ENCODE results near the gene MIER1.
"Not testable (repeated sequence)": the region's sequence is repeated elsewhere in the genome, so short reads cannot be mapped to it uniquely, and the experiment has no call there.

MIER1 gene

DNA sequence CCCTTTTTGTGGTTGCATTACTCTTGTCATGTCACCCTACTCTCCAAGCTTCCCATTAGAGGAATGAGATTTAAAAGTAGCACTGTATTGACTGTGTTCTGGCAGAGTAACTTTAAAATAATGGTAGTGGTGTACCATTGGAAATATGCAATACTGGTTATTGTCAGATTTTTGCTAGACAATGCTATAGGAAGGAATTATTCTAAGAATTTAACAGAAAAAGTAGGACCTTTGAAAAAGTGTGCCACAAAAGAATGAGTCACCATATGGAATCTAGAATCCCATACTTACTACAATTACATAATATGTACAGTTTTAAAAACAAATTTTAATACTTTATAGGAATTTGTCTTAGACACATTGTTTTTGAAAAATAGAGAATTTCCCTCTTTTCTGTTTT is 13.8 kb downstream of the MIER1 start:
- DNase-seq (ENCODE audit: low read depth) = no peak

DNA sequence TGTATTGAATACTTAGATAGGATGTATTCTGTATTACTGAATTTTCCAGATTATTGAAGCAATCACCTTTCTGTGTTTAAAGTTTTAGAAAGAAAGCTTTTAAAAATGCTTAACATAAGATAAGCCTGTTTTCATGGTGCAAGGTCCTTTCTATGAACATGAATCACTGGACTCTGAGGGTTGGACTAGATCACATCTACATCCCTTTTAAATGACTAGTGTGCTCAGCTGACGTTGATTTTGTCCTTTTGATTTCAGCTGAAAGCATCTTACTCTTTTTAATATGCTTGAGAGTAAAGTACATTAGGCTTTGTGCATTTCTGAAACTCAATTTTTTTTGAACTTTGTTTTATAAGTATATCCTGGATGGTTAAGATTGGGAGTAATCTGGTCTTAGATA is 16.2 kb downstream of the MIER1 start:
- DNase-seq (ENCODE audit: low read depth) = no peak

GRCh38 chr1:66943361-66943969 is 18.7 kb downstream of the MIER1 start:
- DNase-seq (ENCODE audit: low read depth) = no peak

GRCh38 chr1:66944330-66945274 is 19.8 kb downstream of the MIER1 start:
- DNase-seq (ENCODE audit: low read depth) = no peak

DNA sequence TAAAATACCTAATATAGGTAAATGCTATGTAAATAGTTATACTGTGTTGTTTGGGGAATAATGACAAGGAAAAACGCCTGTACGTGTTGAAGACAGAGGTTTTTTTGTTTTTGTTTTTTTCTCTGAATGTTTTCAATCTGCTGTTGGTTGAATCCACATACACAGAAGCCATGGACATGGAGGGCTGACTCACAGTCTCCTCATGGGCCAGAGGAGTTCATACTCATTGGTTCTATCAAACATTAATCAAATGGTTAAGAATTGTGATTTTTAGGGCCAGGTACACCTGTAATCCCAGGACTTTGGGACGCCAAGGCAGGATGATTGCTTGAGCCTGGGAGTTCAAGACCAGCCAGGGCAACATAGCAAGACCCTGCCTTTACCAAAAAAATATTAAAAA is 20.5 kb downstream of the MIER1 start:
- DNase-seq (ENCODE audit: low read depth) = no peak

GRCh38 chr1:66947267-66947666 is 22.5 kb downstream of the MIER1 start:
- no peak for DNase-seq (ENCODE audit: low read depth)

GRCh38 chr1:66951513-66951912 is 26.7 kb downstream of the MIER1 start:
- no peak for DNase-seq (ENCODE audit: low read depth)

- DNase-seq (ENCODE audit: low read depth) = no peak
These were observed 29.4 kb downstream of the MIER1 start for GRCh38 chr1:66954208-66954607.

DNA sequence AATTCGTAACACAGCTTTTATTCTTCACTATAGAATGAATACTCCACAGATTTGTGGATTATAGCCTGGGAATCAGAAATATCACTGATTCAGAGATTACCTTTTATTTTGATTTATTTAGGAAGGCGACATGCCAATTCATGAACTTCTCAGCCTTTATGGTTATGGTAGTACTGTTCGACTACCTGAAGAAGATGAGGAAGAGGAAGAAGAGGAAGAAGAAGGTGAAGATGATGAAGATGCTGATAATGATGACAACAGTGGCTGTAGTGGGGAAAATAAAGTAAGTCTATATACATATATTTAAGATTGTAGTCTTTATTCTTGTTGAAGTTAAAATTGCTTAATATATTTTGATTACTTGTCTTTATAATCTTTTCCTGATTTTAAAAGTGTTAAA is 33.1 kb downstream of the MIER1 start:
- no peak for DNase-seq (ENCODE audit: low read depth)

DNA sequence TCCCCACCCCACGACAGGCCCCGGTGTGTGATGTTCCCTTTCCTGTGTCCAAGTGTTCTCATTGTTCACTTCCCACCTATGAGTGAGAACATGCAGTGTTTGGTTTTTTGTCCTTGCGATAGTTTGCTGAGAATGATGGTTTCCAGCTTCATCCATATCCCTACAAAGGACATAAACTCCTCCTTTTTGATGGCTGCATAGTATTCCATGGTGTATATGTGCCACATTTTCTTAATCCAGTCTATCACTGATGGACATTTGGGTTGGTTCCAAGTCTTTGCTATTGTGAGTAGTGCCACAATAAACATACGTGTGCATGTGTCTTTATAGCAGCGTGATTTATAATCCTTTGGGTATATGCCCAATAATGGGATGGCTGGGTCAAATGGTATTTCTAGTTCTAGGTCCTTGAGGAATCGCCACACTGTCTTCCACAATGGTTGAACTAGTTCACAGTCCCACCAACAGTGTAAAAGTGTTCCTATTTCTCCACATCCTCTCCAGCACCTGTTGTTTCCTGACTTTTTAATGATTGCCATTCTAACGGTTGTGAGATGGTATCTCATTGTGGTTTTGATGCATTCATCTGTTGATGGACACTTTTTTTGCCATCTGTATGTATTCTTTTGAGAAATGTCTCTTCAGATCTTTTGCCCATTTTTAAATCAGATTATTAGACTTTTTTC is 41.5 kb downstream of the MIER1 start:
- DNase-seq (ENCODE audit: low read depth) = not testable (repeated sequence)

GRCh38 chr1:66968574-66968973 is 43.8 kb downstream of the MIER1 start:
- no peak for DNase-seq (ENCODE audit: low read depth)

DNA sequence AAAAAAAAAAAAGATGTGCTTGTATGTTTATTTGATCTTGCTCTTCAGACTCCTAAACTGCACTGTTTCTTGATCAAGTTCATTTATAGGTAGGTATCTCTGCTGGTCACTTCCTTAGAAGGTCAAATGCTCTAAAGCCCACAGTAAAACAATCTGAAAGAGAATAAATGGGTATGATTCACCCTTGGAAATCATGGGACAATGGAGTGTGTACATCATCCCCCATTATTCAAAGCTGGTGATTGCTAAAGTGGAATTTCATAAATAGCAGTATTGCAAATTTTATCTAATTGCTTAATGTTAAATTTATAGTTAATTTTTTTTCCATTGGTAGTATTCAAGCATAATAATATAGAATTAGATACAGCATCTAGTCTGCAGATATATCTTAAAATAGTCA is 53.4 kb downstream of the MIER1 start:
- no peak for DNase-seq (ENCODE audit: low read depth)

GRCh38 chr1:66979621-66980020 is 54.8 kb downstream of the MIER1 start:
- not testable (repeated sequence) for DNase-seq (ENCODE audit: low read depth)

DNA sequence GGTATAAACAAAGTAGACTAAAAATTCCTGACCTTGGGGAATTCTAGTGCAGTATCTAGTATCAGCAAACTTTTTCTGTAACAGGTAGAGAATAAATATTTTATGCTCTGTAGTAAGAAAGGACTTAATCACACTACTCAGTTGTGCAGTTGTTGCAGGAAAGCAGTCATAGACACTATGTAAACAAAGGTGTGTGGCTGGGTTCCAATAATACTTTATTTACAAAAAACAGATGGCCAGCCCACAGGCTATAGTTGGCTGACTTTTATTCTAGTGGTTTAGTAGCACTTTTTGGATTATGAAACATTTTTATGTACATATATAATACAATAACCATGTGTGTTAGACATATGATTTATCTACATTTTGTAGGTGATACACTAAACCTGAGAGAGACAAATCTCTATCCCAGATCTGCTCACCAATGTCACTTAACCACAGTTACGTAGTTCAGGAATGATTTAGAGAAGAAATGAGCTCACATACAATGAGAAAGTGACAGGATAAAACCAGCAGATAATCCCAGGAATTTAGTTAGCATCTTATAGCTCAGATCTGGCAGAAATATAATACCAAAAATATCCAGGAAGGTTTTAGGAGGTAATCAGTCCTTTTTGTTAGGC is 56.1 kb downstream of the MIER1 start:
- no peak for DNase-seq (ENCODE audit: low read depth)

- DNase-seq (ENCODE audit: low read depth) = peak; percentile 44
These were observed 56.9 kb downstream of the MIER1 start for GRCh38 chr1:66981679-66982078.

DNA sequence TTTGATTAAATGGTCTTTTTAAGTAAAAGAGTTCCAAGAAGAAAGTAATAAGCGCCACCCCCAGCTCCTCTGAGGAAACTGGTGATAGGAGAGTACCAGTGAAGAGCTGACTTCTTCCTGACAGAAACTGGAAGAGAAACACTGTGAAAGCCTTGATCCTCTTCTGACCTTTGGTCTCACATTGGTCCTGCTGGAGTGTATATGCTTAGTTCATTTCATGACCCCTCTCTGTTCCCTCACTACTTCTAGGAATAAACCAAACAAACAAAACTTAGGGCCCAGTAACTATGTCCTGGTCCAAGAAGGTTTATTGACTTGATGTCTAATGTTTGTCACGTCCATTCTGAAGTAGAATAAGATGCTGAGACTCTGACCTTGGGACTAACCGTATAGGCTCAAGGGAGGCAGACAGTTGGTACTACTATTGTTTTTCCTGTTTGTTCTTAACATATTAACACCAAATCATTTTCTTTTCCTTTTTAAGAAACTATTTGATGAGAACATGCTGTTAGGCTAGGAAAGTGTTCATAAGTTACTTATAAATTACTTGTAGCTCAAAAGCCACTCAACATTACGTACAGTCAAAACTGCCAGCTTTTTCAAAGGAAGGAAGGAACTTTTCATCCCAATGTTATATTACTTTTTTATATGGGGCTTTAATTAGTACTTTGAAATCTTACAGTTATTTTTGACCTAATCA is 57.9 kb downstream of the MIER1 start:
- no peak for DNase-seq (ENCODE audit: low read depth)

DNA sequence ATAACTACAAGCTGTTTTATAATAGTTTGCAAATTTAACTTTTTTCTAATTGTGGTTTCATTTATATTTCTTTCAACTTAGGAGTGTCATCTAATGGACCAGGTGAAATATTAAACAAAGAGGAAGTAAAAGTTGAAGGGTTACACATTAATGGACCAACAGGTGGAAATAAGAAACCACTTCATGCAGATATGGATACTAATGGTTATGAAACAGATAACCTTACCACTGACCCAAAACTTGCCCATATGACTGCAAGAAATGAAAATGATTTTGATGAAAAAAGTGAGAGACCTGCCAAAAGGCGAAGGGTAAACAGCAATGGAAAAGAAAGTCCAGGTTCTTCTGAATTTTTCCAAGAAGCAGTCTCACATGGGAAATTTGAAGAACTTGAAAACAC is 59.7 kb downstream of the MIER1 start:
- DNase-seq (ENCODE audit: low read depth) = no peak

DNA sequence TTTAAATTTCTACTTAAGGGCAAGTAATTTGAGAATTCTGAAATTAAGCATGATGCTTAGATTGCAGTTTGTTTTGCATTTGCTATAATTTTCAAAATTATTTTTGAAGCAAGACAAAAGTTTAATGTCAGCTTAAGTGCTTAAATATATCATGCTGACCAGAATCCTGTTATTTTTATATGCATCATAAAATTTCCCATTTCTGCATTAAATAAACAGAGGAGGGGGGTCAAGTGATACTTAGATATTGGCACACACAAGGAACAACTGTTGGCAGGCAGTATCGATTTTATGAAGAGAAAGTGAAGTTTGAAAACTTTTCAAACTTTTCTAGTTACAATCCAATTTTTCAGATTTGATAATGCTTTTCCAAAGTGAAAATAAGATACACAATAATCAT is 61.0 kb downstream of the MIER1 start:
- DNase-seq (ENCODE audit: low read depth) = no peak

DNA sequence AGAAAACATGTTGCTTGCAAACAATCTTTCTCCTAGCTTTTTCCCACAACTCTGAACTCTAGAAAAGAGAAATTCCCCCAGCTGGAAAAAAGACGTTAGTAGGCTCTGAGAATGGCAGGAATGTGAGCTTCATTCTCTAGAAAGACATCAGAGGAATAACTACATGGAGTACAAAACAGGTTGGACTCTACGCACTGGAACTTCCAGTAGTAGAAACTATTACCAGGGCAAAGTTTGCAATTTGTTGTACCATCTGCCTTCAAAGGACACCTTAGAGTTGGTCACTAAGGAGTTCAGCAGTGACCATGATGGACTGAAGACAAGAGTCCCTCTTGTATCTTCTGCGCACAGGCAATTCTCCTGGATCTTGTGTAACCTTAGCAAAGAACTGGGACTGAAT is 68.3 kb downstream of the MIER1 start:
- DNase-seq (ENCODE audit: low read depth) = no peak

GRCh38 chr1:66996018-66996682 is 71.4 kb downstream of the MIER1 start:
- peak; percentile 28 for DNase-seq (ENCODE audit: low read depth)

DNA sequence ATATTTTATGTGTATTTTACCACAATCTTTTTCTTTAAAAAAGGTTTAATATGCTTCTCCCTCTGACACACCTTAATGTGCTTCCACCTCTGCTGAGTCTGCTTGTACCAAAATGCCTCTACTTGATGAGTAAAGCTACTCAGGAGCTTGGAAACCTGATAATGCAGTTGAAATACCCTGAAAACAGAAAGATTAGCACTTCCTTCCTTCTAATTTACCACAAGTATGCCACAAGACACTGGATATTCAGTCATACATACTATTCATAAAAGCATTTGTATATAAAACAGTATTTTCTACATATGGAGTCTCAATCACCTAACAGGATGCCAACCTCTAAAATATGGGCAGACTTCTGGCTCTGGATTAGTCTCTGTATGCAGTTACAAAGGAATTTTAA is 74.2 kb downstream of the MIER1 start:
- no peak for DNase-seq (ENCODE audit: low read depth)

All from T follicular helper cell (primary cell).